ENCODE results near the gene GBF1. TPM values are rescaled to one million over a fixed set of nuclear protein-coding genes. Genes with fewer than 3 reads are reported as not detected.
A peak's percentile ranks its signal among the peaks of the same experiment; 100 is the strongest.

Gene GBF1
- total and polyA plus RNA-seq, 10 of the 15 experiments (the other 5 are each of a cell fraction or from before 2014, with no cell fraction given) = 0.82 to 42.0 (median 21.8) TPM

DNA sequence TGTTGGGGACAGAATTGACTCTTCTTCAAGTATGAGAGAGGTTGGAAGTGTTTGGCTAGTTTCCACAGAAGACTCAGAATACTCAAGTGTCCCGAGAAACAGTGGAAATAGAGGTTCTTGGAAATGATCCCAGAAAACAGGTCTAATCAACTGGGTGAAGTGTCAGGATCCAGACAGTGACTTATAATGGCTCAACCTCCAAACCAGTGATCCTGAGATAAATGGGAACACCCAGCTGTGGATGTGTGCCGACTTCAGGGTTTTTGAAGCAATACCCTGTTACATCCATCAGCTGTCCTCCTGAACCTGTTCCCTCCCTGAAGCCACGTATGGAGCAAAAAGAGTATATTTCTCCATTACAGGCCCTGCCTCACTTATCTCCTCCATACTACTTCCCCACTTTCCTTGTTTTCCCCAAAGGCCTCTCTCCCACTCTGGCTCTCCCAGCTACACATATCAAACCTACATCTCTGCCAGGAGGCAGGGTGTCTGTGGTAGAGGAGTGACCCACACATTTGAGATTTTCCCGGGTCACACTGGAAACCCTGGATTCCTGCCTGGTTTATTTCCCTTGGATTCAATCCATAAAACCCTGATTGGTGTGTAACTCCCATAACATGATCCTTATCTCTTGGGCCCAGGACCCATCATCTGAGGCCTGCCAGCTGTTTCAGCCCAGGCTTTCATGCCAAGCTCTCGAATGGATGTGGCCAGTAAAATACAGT is 36.9 kb upstream of the GBF1 start (continued):
- TF ChIP-seq ZBTB40 (IDR thresholded peaks at IDR 0.05; ENCODE audit: borderline replicate concordance) = no peak

DNA sequence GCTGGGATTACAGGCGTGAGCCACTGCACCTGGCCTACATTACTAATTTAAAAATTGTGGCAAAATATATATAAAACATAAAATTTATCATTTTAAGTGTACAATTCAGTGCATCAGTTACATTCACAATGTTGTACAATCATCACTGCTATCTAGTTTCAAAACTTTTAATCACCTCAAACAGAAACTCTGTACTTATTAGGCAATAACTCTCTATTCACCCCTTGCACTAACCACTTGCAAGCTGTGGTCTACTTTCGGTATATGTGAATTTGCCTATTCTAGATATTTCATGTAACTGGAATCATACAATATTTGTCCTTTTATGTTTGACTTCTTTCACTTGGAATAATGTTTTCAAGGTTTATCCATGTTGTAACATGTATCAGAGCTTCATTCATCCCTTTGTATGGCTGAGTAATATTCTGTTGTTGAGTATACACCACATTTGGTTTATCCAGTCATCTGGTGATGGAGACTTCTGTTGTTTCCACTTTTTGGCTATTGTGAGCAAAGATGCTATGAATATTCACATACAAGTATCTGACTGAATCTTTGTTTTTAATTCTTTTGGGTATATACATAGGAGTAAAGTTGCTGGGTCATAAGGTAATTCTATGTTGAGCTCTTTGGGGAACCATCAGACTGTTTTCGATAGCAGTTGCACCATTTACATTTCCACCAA is 33.6 kb upstream of the GBF1 start:
- ATAC-seq = peak; percentile 92
- Histone ChIP-seq H3K4me2 (ENCODE audit: control insufficient read depth, insufficient read depth) (no peak overlapping the region; the same call in 1 of the 2 replicates), H3K27me3 (replicated peaks in 1 of 2; ENCODE audit: control insufficient read depth in 2 of 2, insufficient read depth in 2 of 2, low read length in 1 of 2) (no peaks in the 10 kb centered on the region), H3K79me2 (ENCODE audit: control insufficient read depth, insufficient read depth, low read length) (no peaks in the 10 kb centered on the region), H4K20me1 (ENCODE audit: control insufficient read depth, insufficient read depth) (no peaks in the 10 kb centered on the region), H3K4me3 (no peak overlapping the region), H3K9ac (ENCODE audit: control insufficient read depth, insufficient read depth, low read length) (no peak overlapping the region), H3K9me3 (replicated peaks; ENCODE audit: control insufficient read depth, insufficient read depth, low read length) (no peaks in the 10 kb centered on the region), H3K27ac (ENCODE audit: control insufficient read depth, insufficient read depth) (no peak overlapping the region), H3K36me3 (ENCODE audit: control insufficient read depth in 2 of 2, insufficient read depth in 2 of 2, low read length in 1 of 2) (no peaks in the 10 kb centered on the region), H2AFZ (ENCODE audit: control insufficient read depth, low read depth, low read length) (no peak overlapping the region), H3K4me1 (ENCODE audit: control insufficient read depth, insufficient read depth, low read length) (no peaks in the 10 kb centered on the region; the same call in 1 of the 2 replicates)
- BruUV-seq (replicated peaks) = no TSS peak
- SMC1A ChIA-PET (ENCODE audit: uncharacterized antibody, unreplicated experiment) = interaction anchor here (0.8 to 1.5 kb wide), 5 partner anchors 23 to 135 kb away, joined by 3 to 4 read pairs (median 3); no protein-coding TSS in a partner anchor
- POLR2A ChIA-PET = no interaction called here
- no peak for DNase-seq (ENCODE audit: low read depth, low spot score)
- CTCF ChIA-PET = interaction anchor here (0.7 to 2.7 kb wide), 6 partner anchors 18 to 292 kb away, joined by 3 to 14 read pairs (median 4); partner anchors contain the start of gene SUFU
- RAD21 ChIA-PET (ENCODE audit: unreplicated experiment) = interaction anchor here (1.2 to 1.7 kb wide), 2 partner anchors 15 to 18 kb away, joined by 5 read pairs; partner anchors contain the start of gene ELOVL3
- TF ChIP-seq KDM1A (IDR thresholded peaks at IDR 0.05; ENCODE audit: borderline replicate concordance) = no peak
- TF ChIP-seq YBX1 (IDR thresholded peaks at IDR 0.05) = no peak
- TF ChIP-seq PBX3 (IDR thresholded peaks at IDR 0.05; ENCODE audit: insufficient replicate concordance, low read depth, low read length) = no peak
- TF ChIP-seq RUNX3 (IDR thresholded peaks at IDR 0.05; ENCODE audit: low read length) = peak; percentile 59
- no peak for TF ChIP-seq SMC3 (IDR thresholded peaks at IDR 0.05; ENCODE audit: borderline replicate concordance, low read length)
- TF ChIP-seq ZNF274 (IDR thresholded peaks at IDR 0.05; ENCODE audit: insufficient read depth, insufficient read length) = no peak
- TF ChIP-seq, protein P1, sequence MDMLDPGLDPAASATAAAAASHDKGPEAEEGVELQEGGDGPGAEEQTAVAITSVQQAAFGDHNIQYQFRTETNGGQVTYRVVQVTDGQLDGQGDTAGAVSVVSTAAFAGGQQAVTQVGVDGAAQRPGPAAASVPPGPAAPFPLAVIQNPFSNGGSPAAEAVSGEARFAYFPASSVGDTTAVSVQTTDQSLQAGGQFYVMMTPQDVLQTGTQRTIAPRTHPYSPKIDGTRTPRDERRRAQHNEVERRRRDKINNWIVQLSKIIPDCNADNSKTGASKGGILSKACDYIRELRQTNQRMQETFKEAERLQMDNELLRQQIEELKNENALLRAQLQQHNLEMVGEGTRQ (IDR thresholded peaks at IDR 0.05; ENCODE audit: borderline replicate concordance, low read depth, low read length) = no peak
- TF ChIP-seq ASH2L (IDR thresholded peaks at IDR 0.05; ENCODE audit: borderline replicate concordance, low read depth) = no peak
- peak; percentile 37; the same call in 1 of the 2 replicates for TF ChIP-seq MTA2 (IDR thresholded peaks at IDR 0.05; ENCODE audit: low read depth)
- no peak for TF ChIP-seq ZNF207 (IDR thresholded peaks at IDR 0.05; ENCODE audit: borderline replicate concordance)
- no peak for TF ChIP-seq ATF7 (IDR thresholded peaks at IDR 0.05; ENCODE audit: low read depth)
- no peak for TF ChIP-seq SMARCA5 (IDR thresholded peaks at IDR 0.05)
- in situ Hi-C loops (cut with MboI) = no loop called here
- intact Hi-C loops (cut with micrococcal nuclease; ENCODE audit: unreplicated experiment) = no loop called here
- no peak for FAIRE-seq
- WGBS (ENCODE audit: insufficient coverage, insufficient replicate concordance, low lambda C conversion rate, missing lambda C conversion rate) = 45% methylated on average over 3 of the region's 3 CpGs

Measured in GM12878 (cell line).